ENCODE data around the gene FNDC3A. TPM values are rescaled to one million over a fixed set of nuclear protein-coding genes. Genes with fewer than 3 reads are reported as not detected.

FNDC3A gene
- total and polyA plus RNA-seq, 4 experiments from 2014 or later = 4.6 to 44.4 (median 28.1) TPM

- H3K36me3 ChIP-seq (ENCODE audit: insufficient read depth, low read length) = peaks cover 41% of the 10 kb centered on the region
- H3K27ac ChIP-seq (ENCODE audit: low read depth, low read length) = no peak overlapping the region
- peaks cover 45 to 56% of the 10 kb centered on the region in 2 donors for H3K36me3 Mint-ChIP-seq
- H3K4me3 ChIP-seq (ENCODE audit: low read length in 2 of 2) = no peak overlapping the region
- H3K4me1 Mint-ChIP-seq = no peaks in the 10 kb centered on the region
- H3K9me3 Mint-ChIP-seq = no peaks in the 10 kb centered on the region
- no peak overlapping the region for H3K27ac Mint-ChIP-seq
- intact Hi-C loops (cut with micrococcal nuclease) = no loop called here
- no peak overlapping the region for H3K4me3 Mint-ChIP-seq
- no peaks in the 10 kb centered on the region for H3K9me3 ChIP-seq (ENCODE audit: control insufficient read depth in 1 of 2, low read length in 2 of 2)
- no peak for DNase-seq
- CTCF ChIA-PET (ENCODE audit: partially characterized antibody) = interaction anchor here (1.0 kb wide), 1 partner anchor 8 kb away, joined by 3 read pairs; no protein-coding TSS in a partner anchor
- no peaks in the 10 kb centered on the region for H3K27me3 ChIP-seq (ENCODE audit: insufficient read depth, low read length)
- H3K27me3 Mint-ChIP-seq = no peaks in the 10 kb centered on the region
- POLR2A ChIA-PET (ENCODE audit: partially characterized antibody) = interaction anchor here (0.7 kb wide), 1 partner anchor 400 kb away, joined by 3 read pairs; no protein-coding TSS in a partner anchor
- H3K4me1 ChIP-seq (ENCODE audit: insufficient read depth, low read length) = no peaks in the 10 kb centered on the region
Observed at GRCh38 chr13:49206641-49207040, 230.9 kb downstream of the FNDC3A start.

DNA sequence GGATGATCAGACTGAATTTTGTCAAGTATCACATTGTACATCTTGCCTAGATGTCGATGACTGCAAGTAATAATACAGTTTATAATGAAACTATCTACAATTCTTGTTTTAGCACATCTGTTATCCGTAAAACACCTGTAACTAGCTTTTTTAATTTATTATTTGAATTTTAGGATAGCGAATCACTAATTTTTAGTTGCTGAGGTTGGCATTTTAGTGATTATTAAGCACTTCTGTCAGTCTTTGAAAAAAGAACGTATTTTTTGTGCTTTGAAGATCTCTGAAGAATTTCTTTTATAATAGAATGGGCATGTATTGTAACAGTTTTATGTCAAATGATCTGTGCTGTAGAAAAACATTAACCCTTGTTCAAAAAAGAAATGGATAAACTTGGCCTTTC is 232.9 kb downstream of the FNDC3A start:
- no peak for DNase-seq
- Mint-ChIP-seq H3K9me3 (no peaks in the 10 kb centered on the region), H3K4me1 (no peaks in the 10 kb centered on the region), H3K36me3 (peaks cover 43% of the 10 kb centered on the region in 2 donors), H3K27me3 (no peaks in the 10 kb centered on the region), H3K4me3 (no peak overlapping the region), H3K27ac (no peak overlapping the region)
- ChIA-PET POLR2A (ENCODE audit: partially characterized antibody) (no interaction called here), CTCF (ENCODE audit: partially characterized antibody) (no interaction called here)
- H3K4me3 ChIP-seq (ENCODE audit: low read length in 2 of 2) = no peak overlapping the region
- no peaks in the 10 kb centered on the region for H3K4me1 ChIP-seq (ENCODE audit: insufficient read depth, low read length)
- no peaks in the 10 kb centered on the region for H3K27me3 ChIP-seq (ENCODE audit: insufficient read depth, low read length)
- intact Hi-C loops (cut with micrococcal nuclease) = no loop called here
- peaks cover 35% of the 10 kb centered on the region for H3K36me3 ChIP-seq (ENCODE audit: insufficient read depth, low read length)
- no peaks in the 10 kb centered on the region for H3K9me3 ChIP-seq (ENCODE audit: control insufficient read depth in 1 of 2, low read length in 2 of 2)
- no peak overlapping the region for H3K27ac ChIP-seq (ENCODE audit: low read depth, low read length)

- intact Hi-C loops (cut with micrococcal nuclease) = no loop called here
- Mint-ChIP-seq H3K4me3 (no peak overlapping the region), H3K4me1 (peaks cover 5 to 8% (median 6%) of the 10 kb centered on the region in 4 donors), H3K27me3 (no peaks in the 10 kb centered on the region), H3K9me3 (no peaks in the 10 kb centered on the region), H3K36me3 (peaks cover 31 to 34% of the 10 kb centered on the region in 2 donors), H3K27ac (no peak overlapping the region)
- Histone ChIP-seq H3K4me1 (ENCODE audit: insufficient read depth, low read length) (peaks cover 7% of the 10 kb centered on the region), H3K4me3 (ENCODE audit: low read length in 2 of 2) (no peak overlapping the region), H3K27me3 (ENCODE audit: insufficient read depth, low read length) (no peaks in the 10 kb centered on the region), H3K36me3 (ENCODE audit: insufficient read depth, low read length) (peaks cover 22% of the 10 kb centered on the region), H3K9me3 (ENCODE audit: control insufficient read depth in 1 of 2, low read length in 2 of 2) (no peaks in the 10 kb centered on the region), H3K27ac (ENCODE audit: low read depth, low read length) (no peak overlapping the region)
- DNase-seq = no peak
- CTCF ChIA-PET (ENCODE audit: partially characterized antibody) = interaction anchor here (1.1 kb wide), 1 partner anchor 10 kb away, joined by 3 read pairs; the partner anchor contains the start of gene MLNR
- POLR2A ChIA-PET (ENCODE audit: partially characterized antibody) = no interaction called here
Observed at GRCh38 chr13:49210114-49210513, 234.4 kb downstream of the FNDC3A start.

DNA sequence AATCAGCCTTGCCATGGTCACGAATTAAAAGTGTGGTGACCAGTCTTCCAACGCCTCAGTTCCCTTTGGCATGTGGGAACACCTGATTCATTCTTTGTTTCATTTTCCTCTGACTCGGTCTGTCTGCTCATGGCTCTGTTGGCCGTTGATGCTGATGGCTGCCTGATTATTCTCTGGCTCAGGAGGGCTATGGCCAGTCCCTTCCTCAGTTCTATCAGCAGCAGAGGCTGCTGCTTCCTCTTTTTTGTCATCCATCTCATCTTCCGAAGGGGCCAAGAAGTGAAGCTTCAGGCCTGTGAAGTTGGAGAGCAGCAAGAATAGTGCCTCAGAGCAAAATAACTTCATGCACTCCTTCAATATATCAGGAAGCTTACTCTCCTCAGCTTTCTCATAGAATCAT is 235.0 kb downstream of the FNDC3A start:
- DNase-seq = no peak
- intact Hi-C loops (cut with micrococcal nuclease) = no loop called here
- Histone ChIP-seq H3K4me3 (ENCODE audit: low read length in 2 of 2) (no peak overlapping the region), H3K36me3 (ENCODE audit: insufficient read depth, low read length) (peaks cover 18% of the 10 kb centered on the region), H3K27me3 (ENCODE audit: insufficient read depth, low read length) (no peaks in the 10 kb centered on the region), H3K9me3 (ENCODE audit: control insufficient read depth in 1 of 2, low read length in 2 of 2) (no peaks in the 10 kb centered on the region), H3K27ac (ENCODE audit: low read depth, low read length) (no peak overlapping the region), H3K4me1 (ENCODE audit: insufficient read depth, low read length) (peaks cover 11% of the 10 kb centered on the region)
- Mint-ChIP-seq H3K27me3 (no peaks in the 10 kb centered on the region), H3K27ac (no peak overlapping the region), H3K4me3 (no peak overlapping the region), H3K36me3 (peaks cover 28 to 32% of the 10 kb centered on the region in 2 donors), H3K9me3 (no peaks in the 10 kb centered on the region), H3K4me1 (peaks cover 8 to 11% (median 8%) of the 10 kb centered on the region in 4 donors)
- ChIA-PET POLR2A (ENCODE audit: partially characterized antibody) (no interaction called here), CTCF (ENCODE audit: partially characterized antibody) (no interaction called here)

GRCh38 chr13:49213539-49213938 is 237.8 kb downstream of the FNDC3A start:
- Histone ChIP-seq H3K9me3 (ENCODE audit: control insufficient read depth in 1 of 2, low read length in 2 of 2) (no peaks in the 10 kb centered on the region), H3K27me3 (ENCODE audit: insufficient read depth, low read length) (peaks cover 9% of the 10 kb centered on the region), H3K4me3 (ENCODE audit: low read length in 2 of 2) (no peak overlapping the region), H3K4me1 (ENCODE audit: insufficient read depth, low read length) (peaks cover 11% of the 10 kb centered on the region), H3K36me3 (ENCODE audit: insufficient read depth, low read length) (peaks cover 2% of the 10 kb centered on the region), H3K27ac (ENCODE audit: low read depth, low read length) (no peak overlapping the region)
- ChIA-PET POLR2A (ENCODE audit: partially characterized antibody) (no interaction called here), CTCF (ENCODE audit: partially characterized antibody) (interaction anchor here (4.4 kb wide), 1 partner anchor 68 kb away, joined by 36 read pairs; no protein-coding TSS in a partner anchor)
- H3K9me3 Mint-ChIP-seq = peaks cover 0 to 3% (median 0%) of the 10 kb centered on the region in 8 donors
- no peak for DNase-seq
- H3K27ac Mint-ChIP-seq = peak overlapping the region in 2 of 7 donors; percentile 1 to 32
- intact Hi-C loops (cut with micrococcal nuclease) = no loop called here
- H3K36me3 Mint-ChIP-seq = peaks cover 1 to 23% of the 10 kb centered on the region in 2 donors
- peaks cover 15 to 17% of the 10 kb centered on the region in 2 donors for H3K27me3 Mint-ChIP-seq
- H3K4me1 Mint-ChIP-seq = peaks cover 10 to 23% (median 13%) of the 10 kb centered on the region in 4 donors
- H3K4me3 Mint-ChIP-seq = no peak overlapping the region

- Mint-ChIP-seq H3K27me3 (peaks cover 22 to 24% of the 10 kb centered on the region in 2 donors), H3K27ac (peak overlapping the region in 3 of 7 donors; percentile 68 to 76 (median 71)), H3K4me1 (peaks cover 10 to 23% (median 14%) of the 10 kb centered on the region in 4 donors), H3K9me3 (peaks cover 0 to 3% (median 0%) of the 10 kb centered on the region in 8 donors), H3K4me3 (no peak overlapping the region), H3K36me3 (peaks cover 1 to 23% of the 10 kb centered on the region in 2 donors)
- ChIA-PET CTCF (ENCODE audit: partially characterized antibody) (interaction anchor here (0.7 to 4.4 kb wide), 10 partner anchors 8 to 104 kb away, joined by 3 to 36 read pairs (median 5); partner anchors contain the start of gene CDADC1), POLR2A (ENCODE audit: partially characterized antibody) (interaction anchor here (0.6 to 1.4 kb wide), 4 partner anchors 34 to 409 kb away, joined by 3 to 7 read pairs (median 4); partner anchors contain the start of genes CDADC1 and FNDC3A)
- Histone ChIP-seq H3K9me3 (ENCODE audit: control insufficient read depth in 1 of 2, low read length in 2 of 2) (no peaks in the 10 kb centered on the region), H3K4me1 (ENCODE audit: insufficient read depth, low read length) (peaks cover 11% of the 10 kb centered on the region), H3K4me3 (ENCODE audit: low read length in 2 of 2) (no peak overlapping the region), H3K27me3 (ENCODE audit: insufficient read depth, low read length) (peaks cover 12% of the 10 kb centered on the region), H3K36me3 (ENCODE audit: insufficient read depth, low read length) (no peaks in the 10 kb centered on the region), H3K27ac (ENCODE audit: low read depth, low read length) (no peak overlapping the region)
- DNase-seq = no peak
- intact Hi-C loops (cut with micrococcal nuclease) = loop anchor here (2.0 kb wide), 1 partner anchor 67 kb away; no protein-coding TSS in a partner anchor
Observed at GRCh38 chr13:49213997-49214916, 238.5 kb downstream of the FNDC3A start.

DNA sequence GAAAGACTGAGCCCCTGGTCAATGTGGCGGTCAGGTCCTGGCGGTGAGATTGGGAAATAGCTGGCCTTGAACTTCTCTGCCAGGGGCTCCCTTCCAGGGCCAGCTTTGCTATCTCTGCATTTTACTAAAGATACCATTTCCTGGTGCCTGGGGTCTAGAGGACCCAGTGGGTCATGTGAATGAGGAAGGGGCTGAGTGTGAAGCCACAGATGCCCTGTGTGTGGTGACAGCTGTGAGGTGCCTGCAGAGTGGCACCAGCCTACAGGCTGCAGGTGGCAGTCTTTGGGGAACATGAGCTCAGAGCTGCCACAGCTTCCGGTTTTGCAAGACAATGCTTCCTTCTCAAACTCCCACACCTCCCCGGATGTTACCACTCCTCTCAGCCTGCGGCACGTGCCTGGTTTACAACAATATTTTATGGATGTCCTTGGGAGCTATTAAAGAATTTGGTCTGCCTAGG is 239.2 kb downstream of the FNDC3A start:
- peaks cover 0 to 19% of the 10 kb centered on the region in 2 donors for H3K36me3 Mint-ChIP-seq
- POLR2A ChIA-PET (ENCODE audit: partially characterized antibody) = interaction anchor here (0.6 to 1.4 kb wide), 4 partner anchors 33 to 409 kb away, joined by 3 to 7 read pairs (median 4); partner anchors contain the start of genes CDADC1 and FNDC3A
- H3K27ac Mint-ChIP-seq = peak overlapping the region in 2 of 7 donors; percentile 68 to 76

More for the DNA sequence above, 239.2 kb downstream of the FNDC3A start:
- Mint-ChIP-seq H3K4me1 (peaks cover 12 to 27% (median 15%) of the 10 kb centered on the region in 4 donors), H3K9me3 (peaks cover 0 to 3% (median 0%) of the 10 kb centered on the region in 8 donors), H3K4me3 (peak overlapping the region in 3 of 8 donors; percentile 13 to 56 (median 47)), H3K27me3 (peaks cover 27 to 28% of the 10 kb centered on the region in 2 donors)
- intact Hi-C loops (cut with micrococcal nuclease) = loop anchor here (2.0 kb wide), 1 partner anchor 66 kb away; no protein-coding TSS in a partner anchor
- H3K4me3 ChIP-seq (ENCODE audit: low read length in 2 of 2) = no peak overlapping the region
- CTCF ChIA-PET (ENCODE audit: partially characterized antibody) = interaction anchor here (0.6 to 4.4 kb wide), 12 partner anchors 9 to 105 kb away, joined by 3 to 36 read pairs (median 4); partner anchors contain the start of gene CDADC1
- H3K4me1 ChIP-seq (ENCODE audit: insufficient read depth, low read length) = peaks cover 16% of the 10 kb centered on the region
- no peak overlapping the region for H3K27ac ChIP-seq (ENCODE audit: low read depth, low read length)
- no peaks in the 10 kb centered on the region for H3K9me3 ChIP-seq (ENCODE audit: control insufficient read depth in 1 of 2, low read length in 2 of 2)
- no peaks in the 10 kb centered on the region for H3K36me3 ChIP-seq (ENCODE audit: insufficient read depth, low read length)
- DNase-seq = peak; percentile 26 to 48 (median 45)
- H3K27me3 ChIP-seq (ENCODE audit: insufficient read depth, low read length) = peaks cover 18% of the 10 kb centered on the region

All from CD4-positive, alpha-beta memory T cell (primary cell).